NCI-H446 (cell line): ENCODE data around the gene KAT2B.

ENCODE experiments used
- DNase-seq, 2 experiments: peaks; one replicate each; lab custom pipeline; 2025; lab: John Stamatoyannopoulos, UW

Gene KAT2B

DNA sequence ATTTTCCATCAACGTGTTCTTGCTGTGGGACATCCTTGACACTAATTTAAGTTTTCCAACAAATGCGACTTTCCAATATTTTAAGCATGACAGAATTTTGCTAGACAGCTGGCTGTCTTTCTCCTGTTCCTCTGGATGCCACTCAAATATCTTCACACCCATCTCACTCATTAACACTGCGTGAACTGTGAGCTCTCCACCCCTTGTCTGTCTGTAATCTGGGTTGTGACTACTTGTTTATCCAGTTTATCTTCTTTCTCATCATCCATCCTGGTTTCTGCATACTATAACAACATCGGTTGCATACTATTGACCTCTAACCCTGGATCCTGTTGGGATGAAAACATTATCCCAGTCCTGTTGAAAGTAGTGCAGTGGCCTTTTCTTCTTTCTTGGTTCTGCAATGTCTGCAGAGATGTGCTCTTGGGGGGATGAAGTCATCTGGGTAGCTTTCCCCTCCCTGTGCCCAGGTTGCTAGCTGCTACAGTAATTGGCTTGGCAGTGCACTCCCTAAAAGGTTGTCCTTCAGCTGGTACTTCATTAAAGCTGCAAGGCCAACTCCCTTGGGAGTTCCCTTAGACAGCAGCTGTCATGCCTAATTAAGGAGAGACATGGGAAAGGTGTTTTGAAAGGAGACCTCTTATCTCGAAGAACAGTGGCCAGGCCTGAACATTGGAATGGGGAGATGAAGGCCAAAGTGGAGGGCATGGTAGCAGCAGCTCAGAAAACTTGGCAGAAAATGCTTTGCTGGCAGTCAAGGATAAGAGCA, 24.7 kb downstream of the KAT2B start:
- DNase-seq, result peak in 1 of 2 experiments; percentile 52

- peak in 1 of 2 experiments; percentile 43 for DNase-seq
These were observed 25.8 kb downstream of the KAT2B start for GRCh38 chr3:20066079-20066478.

DNA sequence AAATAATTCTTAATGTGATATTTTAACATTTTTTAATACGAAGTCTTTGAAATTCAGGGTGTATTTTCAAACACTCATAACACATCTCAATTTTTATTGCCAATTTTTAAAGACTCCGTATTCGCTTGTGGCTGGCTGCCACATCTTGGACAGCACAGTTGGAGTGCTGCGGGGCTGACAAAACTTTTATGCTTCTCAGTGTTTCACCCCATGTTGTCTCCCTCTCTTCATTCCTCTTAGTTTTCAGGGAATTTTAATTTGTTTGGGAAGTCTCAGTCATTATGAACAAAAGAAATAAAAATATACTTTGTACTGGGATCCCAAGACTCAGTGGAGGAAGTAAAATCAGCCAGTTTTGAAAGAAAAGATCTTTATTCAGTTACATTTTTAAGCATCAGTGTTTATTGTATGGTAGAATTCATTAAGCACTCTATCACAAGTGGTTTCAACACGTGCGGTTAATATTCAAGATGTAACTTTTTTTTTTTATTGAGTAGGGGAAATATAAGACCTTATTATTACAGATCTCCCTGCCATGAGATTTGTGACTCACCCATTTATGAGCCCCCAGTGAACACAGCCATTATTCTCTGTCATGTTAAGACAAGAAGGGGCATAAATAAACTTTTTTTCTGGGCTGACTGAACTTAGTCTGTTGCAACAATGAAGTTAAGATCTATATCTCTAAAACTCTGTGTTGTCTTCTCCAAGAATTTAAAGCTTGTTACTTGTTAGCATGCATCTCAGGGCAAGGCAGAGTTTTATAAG, 26.8 kb downstream of the KAT2B start:
- peak in 1 of 2 experiments; percentile 21 for DNase-seq

GRCh38 chr3:20068512-20069177, 28.4 kb downstream of the KAT2B start:
- no peak for DNase-seq

- no peak for DNase-seq
These were observed 28.9 kb downstream of the KAT2B start for GRCh38 chr3:20069178-20069532.

DNA sequence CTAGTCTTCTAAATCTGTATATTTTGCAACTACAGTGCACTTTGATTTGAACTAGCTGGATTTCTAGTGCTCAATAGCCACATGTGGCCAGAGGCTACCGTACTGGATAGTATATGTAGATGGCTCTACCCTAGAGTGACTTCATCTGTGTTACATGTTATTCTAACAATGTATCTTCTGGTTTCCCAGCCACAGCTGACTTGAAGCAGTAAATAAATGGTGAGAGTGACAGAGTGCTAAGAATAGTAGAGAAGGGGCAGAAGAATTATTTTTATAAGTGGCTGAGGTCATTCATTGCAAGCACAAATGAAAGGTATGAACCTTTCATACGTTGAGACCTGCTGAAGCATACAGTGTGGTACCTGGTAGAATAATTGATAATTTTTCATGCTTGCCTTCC, 30.9 kb downstream of the KAT2B start:
- no peak for DNase-seq

DNA sequence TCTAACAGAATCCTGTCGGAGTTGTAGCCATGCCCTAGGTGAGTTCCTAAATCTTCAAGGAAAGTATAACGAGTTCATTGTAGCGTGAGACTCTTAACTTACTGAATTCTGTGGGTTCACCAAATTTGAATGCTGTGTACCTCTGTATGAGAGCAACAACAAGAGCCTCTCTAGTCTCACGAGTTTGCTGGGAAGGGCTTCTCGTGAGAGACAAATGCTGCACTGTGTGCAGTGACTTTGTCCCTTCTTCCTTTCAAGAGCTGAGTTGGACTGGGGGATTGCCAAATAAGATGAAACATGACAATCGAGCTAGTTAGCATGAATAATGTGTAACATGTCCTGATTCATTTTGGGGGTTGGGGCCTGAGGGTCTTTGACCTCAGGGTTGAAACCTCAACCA, 32.2 kb downstream of the KAT2B start:
- no peak for DNase-seq

DNA sequence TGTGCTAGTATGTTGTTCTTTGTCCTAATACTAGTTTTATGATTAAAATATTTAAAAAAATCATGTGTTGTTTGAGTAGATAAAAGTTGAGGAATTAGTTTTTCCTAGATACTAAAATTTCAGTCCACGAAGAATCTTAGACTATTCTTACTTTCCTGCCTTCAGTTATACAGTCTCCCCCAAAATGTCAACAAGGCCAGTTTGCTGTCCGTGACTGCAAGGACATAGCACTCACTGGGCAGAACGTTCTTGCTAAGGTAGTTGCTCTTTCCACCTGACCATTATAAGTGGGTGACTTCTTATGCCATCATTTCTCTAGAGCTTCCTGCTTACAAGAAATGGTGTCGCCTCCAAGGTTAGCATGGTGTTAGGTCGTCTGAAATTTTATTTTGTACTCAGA, 32.8 kb downstream of the KAT2B start:
- DNase-seq, result no peak

DNA sequence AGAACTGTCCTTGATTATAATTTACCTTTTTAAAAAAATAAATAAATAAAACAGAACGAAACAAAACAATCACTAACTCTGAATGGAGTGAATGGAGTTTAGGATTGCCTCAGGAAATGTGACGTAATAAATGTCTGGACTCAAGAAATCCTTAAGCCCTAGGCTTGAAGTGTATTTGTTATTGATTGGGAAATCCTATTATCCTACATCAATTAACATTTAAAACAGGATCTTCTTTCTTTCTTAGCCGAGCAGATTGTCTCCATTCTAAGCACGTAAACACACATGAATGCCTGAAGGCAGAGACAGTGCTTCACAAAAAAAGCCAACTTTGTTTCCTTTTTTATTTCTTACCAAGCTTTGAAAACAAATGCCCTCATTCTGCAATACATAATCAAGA, 33.4 kb downstream of the KAT2B start:
- no peak for DNase-seq

GRCh38 chr3:20074226-20075063, 34.2 kb downstream of the KAT2B start:
- no peak for DNase-seq

DNA sequence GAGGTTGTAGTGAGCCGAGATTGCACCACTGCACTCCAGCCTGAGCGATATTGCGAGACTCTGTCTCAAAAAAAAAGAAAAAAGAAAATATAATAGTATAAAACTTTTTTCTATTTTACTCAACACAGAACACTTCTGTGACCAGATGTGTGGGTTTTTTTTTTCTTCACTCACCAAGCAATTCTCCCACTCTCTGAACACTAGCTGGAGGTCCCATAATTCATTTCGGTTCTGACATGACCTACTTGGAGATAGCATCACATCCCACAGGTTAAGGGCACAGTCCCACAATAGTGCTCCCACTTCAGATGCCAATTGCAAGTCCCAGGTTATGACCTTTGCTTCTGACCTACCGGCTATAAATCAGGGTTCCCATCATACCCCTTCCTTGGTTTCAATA, 35.0 kb downstream of the KAT2B start:
- no peak for DNase-seq

DNA sequence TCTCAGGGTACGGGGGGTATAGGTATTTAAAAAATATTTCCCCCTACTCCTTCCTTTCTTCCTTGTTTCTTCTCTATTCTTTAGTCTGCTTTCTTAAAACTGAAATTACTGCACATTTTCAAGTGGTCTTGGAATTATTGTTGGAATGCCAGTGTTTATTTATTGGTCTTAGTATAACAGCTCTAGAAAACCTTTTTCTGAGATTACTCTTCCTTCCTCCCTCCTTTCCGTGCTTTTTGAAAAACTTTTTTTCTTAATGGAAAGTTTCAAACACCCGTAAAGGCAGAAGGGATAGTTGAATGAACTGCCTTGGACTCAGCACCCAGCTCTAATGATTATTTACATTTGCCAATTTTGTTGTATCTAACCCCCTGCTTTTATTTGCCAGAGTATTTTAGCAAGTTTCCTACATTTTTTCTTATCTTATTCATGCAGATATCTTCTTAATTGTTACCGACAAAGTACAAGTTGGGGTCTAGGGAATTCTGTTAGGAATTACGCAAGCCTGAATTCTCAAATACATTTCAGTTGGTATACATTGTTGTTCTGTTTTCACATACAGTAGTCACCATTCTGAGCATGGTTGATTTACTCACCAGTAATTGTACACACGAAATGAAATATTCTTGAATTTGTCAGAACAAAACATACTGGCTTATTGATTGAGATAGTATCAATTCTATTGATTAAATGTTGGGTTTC, 36.2 kb downstream of the KAT2B start:
- no peak for DNase-seq

DNA sequence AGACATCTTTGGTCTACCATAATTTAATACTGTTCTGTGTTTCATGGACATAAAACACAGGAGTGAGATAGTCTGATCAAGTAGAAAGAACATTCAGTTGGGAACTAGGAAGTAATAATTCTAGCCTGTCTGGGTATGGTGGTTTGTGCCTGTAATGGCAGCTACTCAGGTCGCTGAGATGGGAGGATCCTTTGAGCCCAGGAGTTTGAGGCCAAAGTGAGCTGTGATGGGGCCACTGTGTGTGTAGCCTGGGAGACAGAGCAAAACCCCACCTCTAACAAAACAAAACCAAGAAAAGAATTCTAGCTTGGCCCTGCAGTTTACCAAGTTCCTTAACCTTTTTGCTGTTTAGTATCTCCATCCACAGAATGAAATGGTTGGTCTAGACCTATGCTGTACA, 36.8 kb downstream of the KAT2B start:
- DNase-seq, result no peak

DNA sequence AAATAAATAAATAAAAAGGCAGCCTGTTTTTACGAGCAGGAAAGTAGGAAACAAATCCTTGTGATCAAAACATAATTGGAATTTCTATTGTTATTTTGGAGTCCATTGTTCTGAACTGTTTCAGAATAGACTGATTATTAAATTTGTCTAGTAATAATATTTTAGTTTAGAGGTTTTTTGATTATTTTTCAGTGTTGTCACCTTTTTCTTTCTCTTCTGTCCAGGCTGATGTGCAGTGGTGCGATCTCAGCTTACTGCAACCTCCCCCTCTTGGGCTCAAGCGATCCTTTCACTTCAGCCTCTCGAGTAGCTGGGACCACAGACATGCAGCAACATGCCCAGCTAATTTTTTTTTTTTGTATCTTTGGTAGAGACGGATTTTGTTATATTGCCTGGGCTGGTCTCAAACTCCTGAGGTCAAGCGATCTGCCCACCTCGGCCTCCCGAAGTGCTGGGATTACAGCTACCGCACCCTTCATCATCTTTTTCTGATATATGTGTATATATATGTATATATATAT, 38.0 kb downstream of the KAT2B start:
- DNase-seq, result no peak

GRCh38 chr3:20079621-20080020, 39.4 kb downstream of the KAT2B start:
- DNase-seq, result no peak

DNA sequence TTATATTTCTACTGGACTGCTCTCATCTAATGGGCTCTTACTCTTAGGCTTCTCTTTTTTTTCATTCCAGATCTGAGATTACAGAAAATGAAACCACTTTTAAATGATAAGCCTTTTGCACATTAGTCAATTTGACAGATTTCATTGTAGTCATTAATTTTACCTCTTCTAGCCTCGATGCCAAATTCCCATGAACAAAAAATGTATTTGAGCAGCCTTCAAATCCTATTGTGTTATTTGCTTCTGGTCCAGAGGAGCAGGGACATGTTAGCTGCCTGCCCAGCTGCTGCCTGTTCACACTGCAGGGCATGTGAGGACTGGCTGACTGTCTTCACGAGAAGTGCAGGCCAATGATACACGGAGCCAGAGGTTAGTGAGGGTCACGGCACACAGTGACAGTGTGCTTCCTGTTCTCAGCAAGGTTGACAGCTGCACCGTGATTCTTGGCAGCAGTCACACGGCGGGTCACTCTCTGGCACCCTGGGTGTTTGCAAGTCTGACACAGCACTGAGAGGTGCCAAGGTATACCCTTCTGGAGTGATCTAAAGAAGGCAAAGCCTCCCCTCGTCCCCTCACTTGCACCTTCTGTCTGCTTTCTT, 40.8 kb downstream of the KAT2B start:
- DNase-seq, result peak; percentile 34 to 38

GRCh38 chr3:20083253-20083652, 43.0 kb downstream of the KAT2B start:
- DNase-seq, result no peak

DNA sequence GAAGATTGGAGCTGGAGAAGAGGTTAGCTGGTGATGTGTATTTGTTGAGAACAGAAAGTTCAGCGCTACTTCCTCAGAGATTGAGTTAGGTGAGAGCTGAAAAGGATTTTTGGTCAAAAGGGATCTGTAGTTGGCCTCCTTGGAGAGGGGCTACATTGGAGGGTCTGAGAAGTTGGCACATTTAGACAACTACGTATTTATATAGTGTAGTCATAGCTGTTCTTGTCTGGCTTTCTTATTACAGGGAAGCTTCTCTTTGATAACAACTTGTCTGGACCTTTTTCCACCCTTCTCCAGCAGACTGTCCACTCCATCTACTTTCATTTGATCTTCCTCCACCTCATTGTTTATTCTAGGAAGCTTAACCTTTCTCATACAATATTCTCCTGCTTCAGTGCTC, 43.7 kb downstream of the KAT2B start:
- no peak for DNase-seq

DNA sequence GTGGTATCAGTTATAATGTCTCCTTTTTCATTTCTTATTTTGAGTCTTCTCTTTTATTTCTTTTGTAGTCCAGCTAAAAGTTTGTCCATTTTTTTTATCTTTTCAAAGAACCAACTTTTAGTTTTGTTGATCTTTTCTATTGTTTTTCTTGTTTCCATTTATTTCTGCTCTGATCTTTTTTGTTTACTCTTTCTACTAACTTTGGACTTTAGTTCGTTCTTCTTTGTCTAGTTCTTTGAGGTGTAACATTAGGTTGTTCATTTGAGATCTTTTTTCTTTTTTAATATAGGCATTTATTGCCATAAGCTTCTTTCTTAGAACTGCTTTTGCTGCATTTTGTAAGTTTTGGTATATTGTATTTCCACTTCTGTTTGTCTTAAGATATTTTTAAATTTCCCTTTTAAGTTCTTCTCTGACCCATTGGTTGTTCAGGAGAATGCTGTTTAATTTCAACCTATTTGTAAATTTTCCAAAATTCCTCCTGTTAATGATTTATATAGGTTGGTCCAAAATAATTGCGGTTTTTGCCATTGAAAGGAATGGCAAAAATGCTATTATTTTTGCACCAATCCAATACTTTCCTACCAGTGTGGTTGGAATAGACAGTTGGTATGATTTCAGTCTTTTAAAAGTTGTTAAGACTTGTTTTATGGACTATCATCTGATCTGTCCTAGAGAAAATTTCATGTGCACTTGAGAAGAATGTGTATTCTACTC, 51.2 kb downstream of the KAT2B start:
- DNase-seq, result no peak

- DNase-seq, result no peak
These were observed 55.2 kb downstream of the KAT2B start for GRCh38 chr3:20095470-20095869.
